CD4-positive, alpha-beta T cell treated with Interleukin-4 for 4 hours (primary cell): ENCODE data around the gene CAPN15.
A peak's percentile ranks its signal among the peaks of the same experiment; 100 is the strongest.
"Not testable (repeated sequence)": the region's sequence is repeated elsewhere in the genome, so short reads cannot be mapped to it uniquely, and the experiment has no call there.

Experiments used
- DNase-seq: peaks from one replicate; pipeline ENCODE4 v3.0.0-alpha.2; 2020

CAPN15 gene

GRCh38 chr16:507527-507926, 20.0 kb upstream of the CAPN15 start:
- DNase-seq, result not testable (repeated sequence)

DNA sequence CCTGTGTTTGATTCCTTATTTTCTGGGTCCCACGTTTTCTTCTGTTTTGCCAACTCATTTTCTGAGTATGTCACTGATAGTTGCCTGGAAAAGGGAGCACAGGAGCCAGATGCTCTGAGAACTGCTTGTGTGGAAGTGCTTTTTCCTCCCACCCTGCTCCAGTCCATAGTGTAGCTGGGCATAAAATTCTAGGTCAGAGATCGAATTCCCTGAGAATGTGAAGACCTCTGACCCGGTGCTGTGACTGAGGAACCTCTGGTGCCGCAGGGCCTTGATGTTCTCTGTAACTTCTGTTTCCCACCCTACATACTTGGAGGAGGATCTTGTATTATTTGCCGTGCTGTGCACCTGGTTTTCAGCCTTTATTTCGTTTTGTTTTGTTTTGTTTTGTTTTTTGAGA, 19.5 kb upstream of the CAPN15 start:
- no peak for DNase-seq

DNA sequence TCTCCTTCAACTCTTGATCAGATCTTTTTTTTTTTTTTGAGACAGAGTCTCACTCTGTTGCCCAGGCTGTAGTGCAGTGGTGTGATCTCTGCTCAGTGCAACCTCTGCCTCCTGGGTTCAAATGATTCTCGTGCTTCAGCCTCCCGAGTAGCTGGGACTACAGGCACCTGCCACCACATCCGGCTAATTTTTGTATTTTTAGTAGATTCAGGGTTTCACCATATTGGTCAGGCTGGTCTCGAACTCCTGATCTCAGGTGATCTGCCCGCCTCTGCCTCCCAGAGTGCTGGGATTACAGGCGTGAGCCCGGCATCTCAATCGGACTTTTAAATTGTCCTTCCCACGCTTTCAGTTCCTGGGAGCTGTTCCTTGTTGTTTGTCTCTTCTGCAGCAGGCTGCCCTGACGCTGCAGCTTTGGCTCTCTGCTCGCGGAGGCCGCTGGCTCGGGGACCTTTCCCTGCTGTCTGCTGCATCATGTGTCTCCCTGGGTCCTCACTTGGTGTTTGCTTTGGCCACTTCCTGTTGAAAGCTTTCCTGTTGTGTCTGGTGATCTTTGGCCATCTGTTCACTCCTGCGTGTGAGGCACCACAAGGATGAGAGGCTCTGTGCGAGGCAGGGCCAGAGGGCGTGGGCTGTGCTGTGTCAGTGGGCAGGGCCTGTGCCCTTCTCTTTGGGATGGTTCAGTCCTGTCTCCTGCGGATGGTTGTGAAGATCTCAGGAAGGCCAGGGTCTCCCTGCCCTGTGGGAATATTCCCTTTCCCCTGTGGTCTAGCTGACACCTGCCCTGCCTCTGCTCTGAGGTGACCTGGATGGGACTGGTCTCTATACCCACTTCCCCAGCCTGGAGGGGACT, 18.4 kb upstream of the CAPN15 start:
- DNase-seq, result no peak

DNA sequence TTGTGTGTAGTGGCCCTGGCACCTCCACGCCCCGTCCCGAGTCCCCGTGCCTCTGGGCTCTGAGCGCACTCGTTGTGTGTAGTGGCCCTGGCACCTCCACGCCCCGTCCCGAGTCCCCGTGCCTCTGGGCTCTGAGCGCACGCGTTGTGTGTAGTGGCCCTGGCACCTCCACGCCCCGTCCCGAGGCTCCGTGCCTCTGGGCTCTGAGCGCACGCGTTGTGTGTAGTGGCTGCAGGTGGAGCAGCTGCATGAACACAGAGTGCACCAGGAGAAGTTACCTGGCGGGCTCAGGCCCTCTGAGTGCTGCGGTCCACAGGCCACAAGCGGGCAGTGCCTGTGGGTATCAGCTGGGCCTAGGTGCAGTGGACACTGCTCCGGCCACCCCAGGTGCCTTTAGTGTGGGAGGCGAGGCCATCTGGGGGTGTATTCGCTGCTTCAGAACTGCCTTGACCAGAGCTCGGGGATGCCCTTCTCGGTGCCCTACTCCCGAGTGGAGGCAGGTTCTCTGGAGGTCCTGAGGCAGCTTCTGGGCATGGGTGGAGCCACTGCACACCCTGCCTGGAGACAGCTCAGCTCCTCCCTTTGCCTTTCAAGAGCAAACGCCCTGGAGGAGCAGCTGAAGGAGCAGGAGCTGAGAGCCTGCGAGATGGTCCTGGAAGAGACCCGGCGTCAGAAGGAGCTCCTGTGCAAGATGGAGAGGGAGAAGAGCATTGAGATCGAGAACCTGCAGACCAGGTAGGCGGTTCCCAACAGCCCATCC, 17.3 kb upstream of the CAPN15 start:
- no peak for DNase-seq

DNA sequence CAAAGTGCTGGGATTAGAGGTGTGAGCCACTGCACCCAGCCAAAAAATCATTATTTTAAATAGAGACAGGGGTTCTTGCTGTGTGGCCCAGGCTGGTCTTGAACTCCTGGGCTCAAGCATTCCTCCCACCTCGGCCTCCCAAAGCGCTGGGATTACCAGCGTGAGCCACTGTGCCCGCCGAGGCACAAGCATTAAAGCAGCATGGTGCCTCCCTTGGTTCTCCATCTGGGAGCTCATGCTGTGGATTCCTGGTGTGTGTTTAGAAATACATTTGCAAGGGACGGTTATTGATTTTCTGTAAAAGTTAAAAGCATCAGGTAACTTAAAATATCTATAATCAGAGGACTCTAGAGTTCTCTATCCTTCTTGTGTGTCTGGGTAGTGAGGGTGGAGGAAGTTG, 14.7 kb upstream of the CAPN15 start:
- no peak for DNase-seq

DNA sequence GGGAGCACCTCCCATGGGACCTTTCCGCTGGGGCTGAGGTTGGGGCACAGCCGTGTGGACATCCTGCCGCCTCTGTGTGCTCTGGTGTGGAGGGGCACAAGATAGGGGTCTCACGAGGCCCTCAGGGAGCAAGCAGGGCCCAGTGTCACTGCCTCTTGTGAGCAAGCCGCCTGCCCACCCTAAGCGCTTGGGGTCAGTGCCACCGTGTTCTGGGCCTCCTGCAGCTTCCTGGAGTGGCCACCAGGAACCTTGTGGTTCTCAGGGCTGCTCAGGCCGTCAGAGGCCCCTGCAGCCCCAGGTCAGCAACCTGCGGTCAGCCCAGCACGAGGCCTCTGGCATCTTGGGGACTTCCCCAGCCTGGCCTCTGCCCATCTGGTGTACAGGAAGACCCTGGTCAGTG, 13.6 kb upstream of the CAPN15 start:
- DNase-seq, result no peak

- no peak for DNase-seq
Observed at GRCh38 chr16:515175-515938, 12.2 kb upstream of the CAPN15 start.

- no peak for DNase-seq
Observed at GRCh38 chr16:515939-516226, 11.6 kb upstream of the CAPN15 start.

DNA sequence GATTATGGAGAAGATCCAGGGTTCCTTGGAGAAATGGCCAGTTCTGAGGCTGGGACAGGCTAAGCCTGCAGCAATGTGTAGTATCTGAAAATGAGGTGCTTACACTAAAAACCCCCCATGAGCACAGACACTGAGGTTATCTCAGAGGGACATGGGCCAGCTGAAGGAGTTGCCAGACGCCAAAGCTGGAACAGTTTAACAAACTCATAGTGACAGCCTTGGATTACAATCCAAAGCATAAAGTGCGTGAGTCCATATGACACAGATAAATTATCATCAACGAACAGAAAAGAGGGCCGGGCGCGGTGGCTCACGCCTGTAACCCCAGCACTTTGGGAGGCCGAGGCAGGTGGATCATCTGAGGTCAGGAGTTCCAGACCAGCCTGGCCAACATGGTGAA, 11.2 kb upstream of the CAPN15 start:
- no peak for DNase-seq

- no peak for DNase-seq
Observed at GRCh38 chr16:518858-519257, 8.7 kb upstream of the CAPN15 start.

DNA sequence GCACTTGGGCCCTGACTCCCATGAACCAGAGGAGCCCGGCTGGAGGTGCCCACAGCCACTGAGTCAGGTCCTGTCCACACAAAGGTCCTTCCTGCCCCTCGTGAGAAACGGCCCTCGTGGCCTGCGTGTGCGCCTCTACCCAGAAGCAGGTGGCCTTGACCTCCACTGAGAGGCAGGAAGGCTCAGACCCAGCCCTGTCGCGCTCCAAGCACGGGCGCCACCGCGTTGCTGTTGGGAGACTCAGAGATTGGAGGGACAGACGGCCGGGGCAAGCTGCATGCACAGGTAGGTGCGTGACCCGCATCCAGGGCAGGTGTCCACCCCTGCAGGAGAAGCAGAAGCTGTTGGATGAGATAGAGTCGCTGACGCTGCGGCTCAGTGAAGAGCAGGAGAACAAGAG, 8.1 kb upstream of the CAPN15 start:
- DNase-seq, result no peak

- DNase-seq, result no peak
Observed at GRCh38 chr16:519841-520687, 7.4 kb upstream of the CAPN15 start.

- DNase-seq, result no peak
Observed at GRCh38 chr16:520847-521246, 6.7 kb upstream of the CAPN15 start.

- no peak for DNase-seq
Observed at GRCh38 chr16:521381-522210, 5.9 kb upstream of the CAPN15 start.

DNA sequence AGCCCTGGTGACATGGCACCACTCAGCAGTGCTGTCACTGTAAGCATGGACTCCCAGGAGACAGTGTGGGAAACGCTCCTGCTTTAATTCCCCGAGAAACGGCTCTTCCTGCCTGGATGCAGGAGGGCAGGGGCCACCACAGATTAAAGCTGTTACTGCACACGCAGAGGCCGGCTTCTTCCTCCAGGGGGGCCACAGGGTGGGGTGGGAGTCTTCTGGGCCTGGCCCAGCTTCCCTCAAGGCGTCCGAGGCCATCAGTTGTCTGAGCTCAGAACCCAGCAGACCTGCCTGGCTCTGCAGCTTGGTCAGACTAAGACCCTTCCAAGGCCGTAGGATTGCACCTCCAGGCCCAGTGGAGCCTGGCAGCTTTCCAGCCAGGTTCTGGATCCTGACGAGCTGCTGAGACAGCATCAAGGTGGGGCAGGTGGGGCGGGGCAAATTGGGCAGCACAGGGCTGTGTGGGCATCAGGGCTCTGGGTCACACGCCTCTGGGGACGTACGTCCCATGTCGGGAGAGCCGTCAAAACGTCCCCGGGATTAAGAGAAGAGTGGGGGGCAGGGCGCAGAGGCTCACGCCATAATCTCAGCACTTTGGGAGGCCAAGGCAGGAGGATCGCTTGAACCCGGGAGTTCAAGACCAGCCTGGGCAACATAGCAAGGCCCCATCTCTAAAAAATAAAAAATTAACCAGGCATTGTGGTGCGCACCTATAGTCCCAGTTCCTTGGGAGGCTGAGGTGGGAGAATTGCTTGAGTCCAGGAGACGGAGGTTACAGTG, 5.0 kb upstream of the CAPN15 start:
- DNase-seq, result no peak

- no peak for DNase-seq
Observed at GRCh38 chr16:523097-523741, 4.3 kb upstream of the CAPN15 start.

DNA sequence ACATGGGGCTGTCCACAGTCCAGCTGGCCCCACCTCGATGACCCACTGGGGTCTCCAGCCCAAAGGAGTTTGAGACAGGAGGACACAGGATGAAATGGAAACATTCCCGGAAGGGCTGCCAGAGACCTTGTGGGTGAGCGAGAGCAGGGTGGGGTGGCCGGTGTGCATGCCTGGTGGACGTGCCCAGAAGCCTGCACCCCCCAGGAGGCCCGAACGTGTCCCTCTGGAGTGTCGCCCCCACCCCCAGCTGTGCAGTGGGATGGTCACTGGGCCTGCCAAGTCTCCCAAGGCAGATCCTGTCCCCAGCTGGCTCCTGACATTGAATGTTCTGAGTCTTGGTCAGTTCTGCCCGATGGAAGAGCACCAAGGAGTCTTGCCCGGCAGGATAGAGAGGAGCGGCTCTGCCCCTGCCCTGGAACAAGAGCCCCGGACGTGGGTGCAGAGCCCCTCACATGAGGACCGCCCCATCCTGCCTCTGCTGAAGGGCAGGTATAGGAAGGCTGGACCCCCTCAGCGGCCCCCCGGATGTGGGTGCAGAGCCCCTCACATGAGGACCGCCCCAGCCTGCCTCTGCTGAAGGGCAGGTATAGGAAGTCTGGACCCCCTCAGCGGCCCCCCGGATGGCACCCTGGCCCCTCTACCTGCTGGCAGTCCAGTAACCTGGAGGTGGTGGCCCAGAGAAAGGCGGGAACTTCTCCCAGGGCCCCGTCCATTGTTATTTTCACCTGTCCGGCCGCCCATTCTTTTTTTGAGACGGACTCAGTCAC, 3.1 kb upstream of the CAPN15 start:
- no peak for DNase-seq

- no peak for DNase-seq
Observed at GRCh38 chr16:525123-525519, 2.4 kb upstream of the CAPN15 start.

- peak; percentile 74 for DNase-seq
Observed at GRCh38 chr16:525520-526180, 1.9 kb upstream of the CAPN15 start.
